Hematopoietic multipotent progenitor cell (in vitro differentiated cells): ENCODE data around the gene FANCI. TPM values are rescaled to one million over a fixed set of nuclear protein-coding genes. Genes with fewer than 3 reads are reported as not detected.

Source experiments
- DNase-seq, 3 donors: peaks; one replicate each; pipeline ENCODE4 v3.0.0-alpha.2; 2011 to 2015; ENCODE audit warnings: low read depth in 2 of 3, low spot score in 2 of 3
- small RNA-seq: library from RNA; depleted of rRNA; stranded (forward); fragments of <200 nt; gene quantifications from one replicate; pipeline ENCODE3, GENCODE V24; 2012
- total RNA-seq: library from RNA; depleted of rRNA; stranded (reverse); fragments of >200 nt; gene quantifications from one replicate; pipeline ENCODE4 v1.2.3, GENCODE V29; 2012

Gene FANCI
- total RNA-seq, 1 donor, result 9.4 TPM

DNA sequence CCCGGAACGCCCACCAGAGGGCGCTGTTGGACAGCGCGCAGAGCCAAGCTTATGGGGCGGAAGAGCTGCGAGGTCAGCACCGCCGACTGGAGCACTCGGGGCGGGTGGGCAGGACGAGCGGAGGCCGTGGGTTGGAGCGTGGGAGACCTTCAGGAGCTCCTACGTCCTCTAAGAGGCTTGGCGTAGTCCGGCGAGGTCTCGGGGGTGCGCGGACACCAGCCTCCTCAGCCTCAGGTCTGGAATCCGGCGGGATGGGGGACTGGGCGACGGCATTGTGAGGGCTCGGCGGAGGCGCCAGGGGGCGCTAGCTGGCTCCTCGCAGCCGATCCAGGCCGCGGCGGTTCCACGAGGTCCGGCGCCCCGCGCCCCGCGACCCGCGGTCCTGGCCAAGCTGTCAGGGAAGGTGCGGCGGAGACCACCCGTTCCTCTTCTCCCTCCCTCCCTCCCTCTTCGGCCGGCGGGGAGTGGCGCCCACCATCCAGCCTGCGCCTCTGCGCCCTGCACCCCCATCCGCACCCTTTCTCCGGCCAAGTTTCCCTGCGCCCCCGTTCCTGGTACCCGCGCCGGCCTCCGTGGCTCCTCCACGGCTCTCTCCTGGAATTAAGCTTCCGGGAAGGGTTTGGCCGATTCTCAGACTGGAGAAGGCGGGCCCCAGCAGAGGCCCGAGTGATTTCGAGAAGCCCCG is 115.1 kb downstream of the FANCI start:
- DNase-seq, result peak; percentile 78 to 91 (median 84)

DNA sequence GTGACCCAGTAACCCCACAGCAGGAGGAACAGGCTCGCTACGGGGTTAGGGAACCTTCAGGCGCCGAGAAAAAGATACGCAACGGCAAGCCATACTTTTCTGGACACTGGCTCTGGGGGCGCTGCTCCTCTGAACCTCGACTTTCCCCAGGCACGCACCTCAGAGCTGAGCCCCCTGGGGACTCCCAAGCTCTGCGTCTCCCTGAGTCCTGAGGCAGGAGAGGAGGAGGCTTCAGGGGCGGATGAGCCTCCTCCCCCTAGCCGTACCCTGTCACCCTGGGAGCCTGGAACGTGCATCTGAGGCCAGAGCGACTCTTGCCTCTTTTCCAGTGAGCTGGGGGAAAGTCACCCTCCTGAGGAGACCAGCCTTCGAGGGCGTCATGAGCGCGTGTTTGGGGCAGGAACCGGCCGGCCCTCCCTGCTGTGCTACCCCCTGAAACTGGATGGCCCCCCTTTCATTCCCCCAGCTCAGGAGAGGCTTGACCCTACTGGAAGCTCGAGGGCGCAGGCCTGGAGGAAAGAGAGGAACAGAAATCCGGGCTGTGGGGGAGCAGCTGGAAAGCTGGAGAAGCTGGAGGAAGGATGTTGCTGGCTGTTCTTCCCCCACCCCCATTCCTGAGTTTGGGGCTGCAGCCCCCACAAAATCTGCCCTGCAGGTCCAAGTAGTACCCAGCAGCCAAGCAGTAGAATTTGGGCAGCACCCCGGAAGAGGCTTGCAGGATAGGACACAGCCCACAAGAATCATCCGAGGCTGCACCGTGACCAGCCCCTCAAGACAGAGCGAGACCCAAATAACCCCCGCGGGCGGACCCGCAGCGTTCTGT is 115.9 kb downstream of the FANCI start:
- no peak for DNase-seq

DNA sequence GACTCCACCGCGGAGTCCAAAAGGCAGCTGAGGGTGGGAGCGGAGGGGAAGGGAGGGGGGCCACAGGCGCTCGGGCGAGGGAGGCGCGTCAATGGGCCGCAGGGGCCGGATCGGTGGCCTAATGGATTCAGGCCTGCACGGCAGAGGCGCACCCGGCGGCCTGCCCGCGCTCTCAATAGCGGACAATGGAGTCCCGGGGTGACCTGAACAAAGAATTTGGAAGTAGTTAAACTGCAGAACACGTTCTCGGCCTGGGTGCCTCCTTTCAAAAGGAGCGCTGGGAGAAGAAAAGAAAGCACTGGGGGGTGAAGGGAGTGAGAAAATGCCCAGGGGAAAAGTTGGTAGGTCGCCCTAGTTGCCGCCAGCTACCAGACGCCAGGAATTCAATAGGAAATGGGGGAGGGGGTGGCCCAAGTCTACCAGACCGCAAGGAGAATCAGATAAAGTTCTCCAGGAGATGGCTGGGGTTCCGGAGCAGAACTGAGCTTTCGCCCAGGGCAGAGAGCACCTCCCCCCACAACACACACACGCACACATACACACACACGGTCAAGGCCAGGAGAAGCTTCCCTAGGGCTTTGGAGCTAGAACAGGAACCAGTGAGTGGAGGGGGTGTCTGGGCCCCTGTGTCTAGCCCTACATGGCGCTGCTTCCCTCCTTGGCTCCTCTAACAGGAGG is 116.7 kb downstream of the FANCI start:
- no peak for DNase-seq

DNA sequence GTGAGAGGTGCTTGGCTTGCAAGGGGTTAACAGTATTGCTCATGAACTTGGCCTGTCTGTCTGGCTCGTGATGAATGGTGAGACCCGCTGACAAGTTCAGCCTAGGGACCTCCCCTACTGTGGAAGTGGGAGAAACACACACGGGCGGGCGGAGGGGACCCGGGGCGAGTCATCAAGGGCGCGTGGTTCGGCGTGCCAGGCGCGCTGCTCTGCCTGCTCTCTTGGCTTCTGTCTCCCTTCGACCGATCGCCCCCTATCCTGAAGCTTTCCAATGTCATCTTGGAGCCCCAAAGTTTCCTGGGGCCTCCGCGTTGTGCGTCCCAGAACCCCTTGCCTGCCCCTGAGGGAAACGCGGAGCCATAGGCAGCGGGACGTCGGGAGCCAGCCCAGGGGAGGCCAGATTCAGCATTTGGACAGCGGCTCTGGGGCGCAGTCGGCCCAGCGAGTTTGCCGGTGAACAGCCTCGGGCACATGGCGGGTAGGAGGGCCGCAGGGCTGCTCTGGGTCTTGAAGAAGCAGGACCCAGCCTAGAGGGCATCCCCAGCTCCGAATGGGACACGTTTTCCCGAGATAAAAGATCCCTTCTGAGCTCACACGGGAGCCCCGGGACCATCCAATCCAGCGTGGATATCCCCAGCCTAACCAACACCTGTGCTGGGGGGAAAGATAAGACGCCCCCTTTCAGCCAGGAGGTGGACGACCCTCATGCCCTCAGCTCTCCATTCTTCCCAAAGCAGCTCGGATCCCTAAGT is 117.8 kb downstream of the FANCI start:
- peak in 2 of 3 donors; percentile 68 to 75 for DNase-seq

DNA sequence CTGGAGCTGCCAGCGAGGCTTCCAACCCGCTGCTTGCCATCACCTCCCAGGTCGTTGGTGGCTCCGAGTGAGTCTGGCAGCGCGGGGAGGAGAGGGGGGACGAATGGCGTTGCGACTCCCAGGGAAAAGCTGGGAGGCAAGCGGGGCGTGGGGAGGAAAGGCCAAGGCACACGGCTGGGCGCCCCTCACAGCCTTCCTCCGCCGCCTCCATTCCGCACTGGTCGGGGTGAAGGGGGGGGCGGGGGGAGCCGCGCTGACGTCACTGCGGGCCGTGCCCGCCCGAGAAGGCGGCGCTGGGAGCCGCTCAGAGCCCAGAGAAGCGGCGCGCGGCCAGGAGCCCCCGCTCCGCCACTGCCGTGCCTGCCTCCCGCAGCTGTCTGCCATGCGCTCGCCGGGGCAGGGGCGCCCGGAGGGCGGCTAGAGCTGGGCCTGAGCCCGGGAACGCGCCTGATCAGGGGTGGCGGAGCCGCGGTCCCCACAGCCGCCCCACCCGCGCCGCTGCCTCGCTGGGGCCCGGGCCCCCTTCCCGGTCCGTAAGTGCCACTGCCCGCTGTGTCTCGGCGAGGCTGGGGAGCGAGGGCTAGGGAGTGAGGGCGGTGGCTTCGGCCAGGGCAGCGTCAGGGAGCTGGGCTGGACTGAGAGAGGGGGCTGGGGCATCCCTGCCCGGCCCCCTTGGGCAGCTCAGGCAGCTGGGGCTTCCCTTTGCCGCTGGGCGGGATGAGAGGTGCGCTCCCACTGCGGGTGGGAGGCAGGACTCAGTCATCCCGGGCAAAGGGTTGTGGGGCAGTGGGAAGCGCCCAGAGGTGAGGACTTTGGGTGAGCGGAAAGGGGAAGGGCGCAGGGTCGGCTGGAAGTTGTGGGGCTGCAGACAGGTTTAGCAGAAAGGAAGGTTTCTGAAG is 118.7 kb downstream of the FANCI start:
- no peak for DNase-seq

DNA sequence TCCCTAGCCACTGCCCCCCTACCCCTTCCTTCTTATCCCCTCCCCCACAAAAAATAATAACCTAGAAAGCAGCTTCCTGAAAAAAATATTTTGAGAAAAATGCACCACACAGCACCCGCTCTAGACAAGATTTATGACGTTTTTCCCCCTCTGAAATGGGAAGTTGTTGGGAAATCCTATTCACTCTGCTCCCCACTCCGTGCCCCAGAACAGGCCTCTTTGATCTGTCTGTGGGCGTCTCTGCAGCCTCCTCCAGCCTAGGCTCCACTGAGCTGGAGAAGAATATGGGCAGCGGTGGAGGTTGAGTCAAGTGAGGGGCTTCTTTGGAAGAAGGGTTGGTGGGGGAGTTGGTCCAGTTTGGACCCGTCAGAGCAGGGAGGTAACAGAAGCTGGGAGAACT is 119.4 kb downstream of the FANCI start:
- DNase-seq, result no peak

DNA sequence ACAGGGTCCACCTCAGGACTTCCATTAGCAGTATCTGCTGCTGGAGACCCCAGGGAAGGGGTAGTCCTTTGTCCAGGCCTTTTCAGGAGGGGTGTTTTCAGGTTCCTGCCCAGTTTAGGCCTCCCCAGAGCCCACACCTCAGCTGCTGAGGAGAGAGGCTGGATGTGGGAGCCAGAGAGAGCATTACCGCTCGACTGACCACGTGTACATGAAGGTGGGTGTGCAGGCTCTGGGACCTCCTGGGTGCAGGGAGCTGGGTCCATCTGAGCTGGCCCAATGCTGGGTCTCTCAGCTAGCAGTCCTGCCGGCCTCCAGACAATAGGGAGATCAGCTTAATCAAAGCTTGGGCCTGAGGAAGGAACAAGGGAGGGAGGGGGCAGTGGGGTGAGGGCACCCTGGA is 120.0 kb downstream of the FANCI start:
- DNase-seq, result no peak

DNA sequence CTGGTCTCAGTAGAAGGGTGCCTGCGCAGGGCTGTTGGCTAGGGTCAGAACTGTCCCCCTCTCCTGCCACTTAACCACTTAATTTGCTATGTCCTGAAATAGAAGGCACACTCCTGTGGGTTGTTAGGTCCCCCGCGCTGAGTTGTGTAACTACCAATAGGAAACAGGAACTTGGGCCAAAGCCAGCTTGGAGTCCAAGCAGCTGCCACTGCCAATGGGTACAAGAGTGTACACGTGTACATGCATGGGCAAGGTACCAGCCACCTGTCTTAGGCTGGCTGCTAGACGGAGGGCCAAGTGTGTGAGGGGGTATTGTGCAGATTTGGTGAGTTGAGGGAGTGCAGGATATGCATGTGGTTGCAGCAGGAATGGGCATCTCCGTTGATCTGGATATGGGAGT is 120.6 kb downstream of the FANCI start:
- peak in 1 of 3 donors; percentile 67 for DNase-seq

DNA sequence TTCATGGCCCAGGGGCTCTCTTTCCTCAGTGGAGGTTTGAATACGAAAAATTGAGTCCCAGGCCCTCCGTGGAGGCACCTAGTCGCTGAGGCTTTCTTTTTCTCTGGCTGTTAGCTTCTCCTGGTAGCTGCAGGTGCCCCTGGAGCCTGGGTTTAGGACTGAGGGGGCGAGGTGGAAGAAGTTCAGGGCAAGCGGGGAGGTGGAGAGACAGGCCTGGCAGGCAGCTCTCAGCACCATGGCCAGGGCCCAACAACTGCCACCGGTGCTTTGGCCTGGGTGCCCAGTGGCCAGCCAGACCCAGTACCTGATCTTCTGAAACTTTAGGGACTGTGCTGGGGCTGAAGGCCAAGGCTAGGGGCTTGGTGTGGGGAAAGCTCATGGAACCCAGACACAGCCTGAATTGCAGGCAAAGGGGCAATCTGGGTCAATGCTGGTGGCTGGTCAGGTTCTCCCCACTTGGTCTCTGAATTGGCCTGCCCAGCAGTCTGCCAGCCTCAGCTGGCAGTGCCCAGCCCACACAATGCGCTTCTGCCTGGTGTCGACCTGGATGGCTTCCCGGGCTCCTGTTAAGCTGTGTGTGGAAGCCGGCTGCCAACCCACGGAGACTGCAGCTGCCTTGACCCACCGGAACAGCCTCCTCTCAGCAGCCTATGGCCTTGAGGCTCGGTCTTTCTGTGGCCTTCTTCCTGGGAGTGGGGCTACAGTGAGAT is 121.1 kb downstream of the FANCI start:
- DNase-seq, result no peak

DNA sequence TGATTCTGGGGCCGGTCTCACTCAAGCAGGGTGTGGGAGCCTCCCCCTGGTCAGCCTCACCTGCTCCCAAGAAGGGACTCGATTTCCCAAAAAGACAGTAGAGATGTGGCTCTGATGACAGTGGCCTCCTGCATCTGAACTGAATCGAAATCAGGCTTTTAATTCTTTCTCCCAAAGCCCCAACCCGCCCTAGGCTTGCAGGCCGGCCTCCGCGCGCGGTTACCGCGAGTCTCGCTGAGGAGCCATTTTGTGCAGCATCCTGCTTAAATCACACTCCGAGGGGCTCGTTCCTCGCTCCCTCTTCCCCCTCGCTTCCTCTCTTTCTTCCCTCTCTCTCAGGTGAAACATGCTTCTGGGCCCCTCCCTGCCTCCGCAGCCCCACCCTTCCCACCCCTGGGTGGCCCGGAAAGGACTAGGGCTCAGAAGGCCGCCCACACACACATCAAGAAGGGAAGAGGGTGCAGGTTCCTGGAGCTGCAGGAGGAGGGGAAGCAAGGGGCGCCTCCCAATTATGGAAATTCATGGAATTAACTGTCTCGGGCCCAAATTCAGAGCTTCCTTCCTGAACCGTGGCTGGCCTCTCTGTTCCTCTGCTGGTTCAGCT is 121.8 kb downstream of the FANCI start:
- no peak for DNase-seq

Small RNAs within 50 kb of the gene (small RNA-seq; reads per million reads assigned to genes)
- gene MIR6766, result not detected

Other genes with a start within 250 kb of the FANCI start
- gene ABHD2, start 155.5 kb upstream of the FANCI start, total RNA-seq, result 168 TPM
- gene RLBP1, start 22.4 kb upstream of the FANCI start, total RNA-seq, result not detected
- gene POLG, start 90.8 kb downstream of the FANCI start, total RNA-seq, result 153 TPM